Measurements from ENCODE around the gene TMEM237. TPM values are rescaled to one million over a fixed set of nuclear protein-coding genes. Genes with fewer than 3 reads are reported as not detected.

Gene TMEM237
- total and polyA plus RNA-seq, 8 donors: 18.9 to 61.3 (median 56.9) TPM

DNA sequence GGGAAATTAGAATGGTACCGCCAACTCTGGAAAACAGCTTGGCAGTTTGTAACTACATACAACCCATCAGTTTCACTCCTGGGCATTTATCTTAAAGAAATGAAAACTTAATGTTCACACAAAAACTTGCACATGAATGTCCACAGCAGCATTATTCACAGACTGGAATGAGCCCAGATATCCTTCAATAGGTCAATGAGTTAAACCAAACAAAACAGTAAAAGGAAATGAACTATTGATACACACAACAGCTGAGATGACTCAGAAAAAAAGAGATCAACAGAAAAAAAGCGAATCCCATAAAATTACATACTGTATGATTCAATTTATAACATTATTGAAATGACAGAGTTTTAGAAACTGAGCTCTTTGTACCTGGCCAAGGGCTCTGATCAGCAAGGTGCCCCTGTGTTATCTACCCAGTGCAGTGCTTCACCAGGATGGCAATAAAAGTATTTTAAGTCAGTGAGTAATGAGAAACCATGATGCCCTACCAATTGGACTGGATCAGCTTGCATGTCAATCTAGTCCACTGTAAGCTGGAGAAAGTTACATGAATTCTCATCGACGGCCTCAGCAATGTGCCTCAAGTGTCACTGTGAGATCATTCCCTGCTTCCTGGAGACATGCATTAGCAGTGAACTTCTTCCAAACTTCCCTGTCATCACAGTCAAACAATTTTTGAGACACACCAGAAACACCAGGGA, 21.9 kb downstream of the TMEM237 start:
- H3K36me3 ChIP-seq: peaks cover 0 to 4% of the 10 kb centered on the region in 2 donors
- ATAC-seq (no peak), DNase-seq (no peak)
- H3K4me1 ChIP-seq: no peaks in the 10 kb centered on the region
- H3K27ac ChIP-seq: no peak overlapping the region
- TF ChIP-seq, protein P1, sequence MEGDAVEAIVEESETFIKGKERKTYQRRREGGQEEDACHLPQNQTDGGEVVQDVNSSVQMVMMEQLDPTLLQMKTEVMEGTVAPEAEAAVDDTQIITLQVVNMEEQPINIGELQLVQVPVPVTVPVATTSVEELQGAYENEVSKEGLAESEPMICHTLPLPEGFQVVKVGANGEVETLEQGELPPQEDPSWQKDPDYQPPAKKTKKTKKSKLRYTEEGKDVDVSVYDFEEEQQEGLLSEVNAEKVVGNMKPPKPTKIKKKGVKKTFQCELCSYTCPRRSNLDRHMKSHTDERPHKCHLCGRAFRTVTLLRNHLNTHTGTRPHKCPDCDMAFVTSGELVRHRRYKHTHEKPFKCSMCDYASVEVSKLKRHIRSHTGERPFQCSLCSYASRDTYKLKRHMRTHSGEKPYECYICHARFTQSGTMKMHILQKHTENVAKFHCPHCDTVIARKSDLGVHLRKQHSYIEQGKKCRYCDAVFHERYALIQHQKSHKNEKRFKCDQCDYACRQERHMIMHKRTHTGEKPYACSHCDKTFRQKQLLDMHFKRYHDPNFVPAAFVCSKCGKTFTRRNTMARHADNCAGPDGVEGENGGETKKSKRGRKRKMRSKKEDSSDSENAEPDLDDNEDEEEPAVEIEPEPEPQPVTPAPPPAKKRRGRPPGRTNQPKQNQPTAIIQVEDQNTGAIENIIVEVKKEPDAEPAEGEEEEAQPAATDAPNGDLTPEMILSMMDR (IDR thresholded peaks at IDR 0.05): no peak
- no peaks in the 10 kb centered on the region for H3K9me3 ChIP-seq
- H3K27me3 ChIP-seq: no peaks in the 10 kb centered on the region
- H3K4me3 ChIP-seq: no peak overlapping the region
- intact Hi-C loops (cut with DNase I): no loop called here

GRCh38 chr2:201618744-201619662, 24.3 kb downstream of the TMEM237 start:
- Histone ChIP-seq H3K4me1 (no peaks in the 10 kb centered on the region), H3K27me3 (no peaks in the 10 kb centered on the region), H3K9me3 (no peaks in the 10 kb centered on the region), H3K4me3 (peak overlapping the region; percentile 5 to 11), H3K36me3 (no peaks in the 10 kb centered on the region), H3K27ac (no peak overlapping the region)
- TF ChIP-seq, protein P1 (IDR thresholded peaks at IDR 0.05): no peak
- peak; percentile 70 to 90 (median 79) for DNase-seq
- ATAC-seq: peak; percentile 96
- intact Hi-C loops (cut with DNase I): no loop called here

DNA sequence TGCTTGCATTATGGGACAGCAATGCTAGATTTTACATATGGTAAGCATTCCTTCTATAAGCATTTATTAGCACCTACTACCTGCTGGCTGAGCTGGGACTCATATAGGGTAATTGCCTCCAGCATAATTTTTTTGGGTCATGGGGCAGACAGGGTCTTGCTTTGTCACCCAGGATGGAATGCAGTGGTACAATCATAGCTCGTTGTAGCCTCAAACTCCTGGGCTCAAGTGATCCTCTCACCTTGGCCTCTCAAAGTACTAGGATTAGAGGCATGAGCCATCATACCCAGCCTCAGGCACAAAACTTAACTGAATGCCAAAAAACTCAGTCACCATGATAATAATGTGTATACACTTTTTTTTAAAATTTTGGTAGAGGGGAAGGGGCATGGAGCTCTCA, 35.3 kb downstream of the TMEM237 start:
- H3K27me3 ChIP-seq: no peaks in the 10 kb centered on the region
- no peak for DNase-seq
- intact Hi-C loops (cut with DNase I): no loop called here
- ATAC-seq: no peak
- H3K4me3 ChIP-seq: no peak overlapping the region
- H3K36me3 ChIP-seq: no peaks in the 10 kb centered on the region
- H3K4me1 ChIP-seq: no peaks in the 10 kb centered on the region
- H3K27ac ChIP-seq: no peak overlapping the region
- TF ChIP-seq, protein P1 (IDR thresholded peaks at IDR 0.05): no peak
- H3K9me3 ChIP-seq: peaks cover 0 to 8% of the 10 kb centered on the region in 2 donors

- Histone ChIP-seq H3K27me3 (no peaks in the 10 kb centered on the region), H3K4me1 (no peaks in the 10 kb centered on the region), H3K4me3 (no peak overlapping the region), H3K9me3 (peaks cover 0 to 8% of the 10 kb centered on the region in 2 donors), H3K36me3 (no peaks in the 10 kb centered on the region), H3K27ac (no peak overlapping the region)
- ATAC-seq (no peak), DNase-seq (no peak)
- intact Hi-C loops (cut with DNase I): no loop called here
- TF ChIP-seq, protein P1 (IDR thresholded peaks at IDR 0.05): no peak
These were observed 35.7 kb downstream of the TMEM237 start for GRCh38 chr2:201607568-201607967.

- intact Hi-C loops (cut with DNase I): no loop called here
- no peaks in the 10 kb centered on the region for H3K36me3 ChIP-seq
- TF ChIP-seq, protein P1 (IDR thresholded peaks at IDR 0.05): no peak
- no peaks in the 10 kb centered on the region for H3K9me3 ChIP-seq
- peak; percentile 97 for ATAC-seq
- H3K27ac ChIP-seq: no peak overlapping the region
- DNase-seq: peak in 2 of 4 donors; percentile 7 to 40
- no peaks in the 10 kb centered on the region for H3K27me3 ChIP-seq
- no peaks in the 10 kb centered on the region for H3K4me1 ChIP-seq
- H3K4me3 ChIP-seq: no peak overlapping the region
These were observed 42.4 kb downstream of the TMEM237 start for GRCh38 chr2:201600906-201601305.

Data from left lung (tissue), 10 donors.